K562 (cell line): Measurements from ENCODE around the gene TERT. TPM values are rescaled to one million over a fixed set of nuclear protein-coding genes. Genes with fewer than 3 reads are reported as not detected.

Experiments
- ATAC-seq: fragments of 200-7000 bp; cut with Tn5 transposase; 3 replicates; pipeline ENCODE4 v1.9.1; 2020; ENCODE audit warnings: moderate library complexity
- BruUV-seq: library from RNA; stranded (reverse); fragments of 400-500 nt; replicated peaks from 2 replicates; lab custom pipeline; 2021; lab: Mats Ljungman, UMichigan
- CTCF ChIA-PET: fragments of 300-600 bp; formaldehyde crosslinking; extraction: SDS; loops from one replicate; lab custom pipeline; 2021; ENCODE audit warnings: low intra/inter-chr PET ratio; lab: Yijun Ruan, JAX
- POLR2A ChIA-PET: fragments of 300-600, 350-650 bp; sonication (Branson Sonifier 250); formaldehyde crosslinking; extraction: SDS; loops from one replicate; lab custom pipeline; 2021; ENCODE audit warnings: antibody characterized with exemption, inconsistent platforms; lab: Yijun Ruan, JAX
- DNase-seq, 4 experiments: peaks; one replicate each; pipeline versions ENCODE4 v3.0.0 to v3.0.0-alpha.2; 2011 to 2018; ENCODE audit warnings: low spot score in 3 of 4, mixed read lengths in 3 of 4; ENCODE audit errors: extremely low read depth in 1 of 4
- FAIRE-seq: peaks from 2 replicates; lab custom pipeline; 2011; peaks lifted over from hg19 to GRCh38; lab: Jason Lieb, UNC
- H2AFZ ChIP-seq: 2 replicates; pipeline ENCODE4 v1.6.0; 2011; ENCODE audit warnings: low read depth, low read length, control low read depth, inconsistent platforms
- H3K27ac ChIP-seq: fragments of 200-600 bp; 3 replicates; pipeline ENCODE4 v1.8.0; 2011; ENCODE audit warnings: low read depth, mild to moderate bottlenecking, control low read depth, inconsistent platforms, low read length, moderate library complexity, mixed read lengths; ENCODE audit errors: extremely low read depth
- H3K27me3 ChIP-seq, 2 experiments: fragments of 300-600 bp in 1 of 2; 2 replicates in 1 of 2; 3 replicates in 1 of 2; pipeline versions ENCODE4 v1.6.0 to v1.8.0; 2011; ENCODE audit warnings: inconsistent platforms in 2 of 2, low read length in 2 of 2, mild to moderate bottlenecking in 1 of 2, mixed read lengths in 1 of 2, moderate library complexity in 1 of 2; ENCODE audit not compliant: control insufficient read depth in 2 of 2, insufficient read depth in 2 of 2
- H3K36me3 ChIP-seq: fragments of 300-600 bp; 3 replicates; pipeline ENCODE4 v1.8.0; 2011; ENCODE audit warnings: mild to moderate bottlenecking, low read length, inconsistent platforms; ENCODE audit not compliant: control insufficient read depth, insufficient read depth
- H3K4me1 ChIP-seq, 2 experiments: fragments of 200-600 bp in 1 of 2; replicated peaks in 1 of 2; 2 replicates in 1 of 2; 3 replicates in 1 of 2; pipeline versions ENCODE4 v1.5.1 to v1.8.0; 2011; ENCODE audit warnings: inconsistent platforms in 2 of 2, low read length in 2 of 2, mild to moderate bottlenecking in 1 of 2, mixed read lengths in 1 of 2, moderate library complexity in 1 of 2; ENCODE audit not compliant: control insufficient read depth in 2 of 2, insufficient read depth in 2 of 2
- H3K4me2 ChIP-seq: 2 replicates; pipeline ENCODE4 v1.6.1; 2011; ENCODE audit warnings: low read length, control low read depth, inconsistent platforms, mixed read lengths; ENCODE audit not compliant: insufficient read depth
- H3K4me3 ChIP-seq: fragments of 200-600 bp; sonication (generic), shearing (Covaris generic); 2 replicates; pipeline ENCODE4 v1.5.1; 2016; ENCODE audit warnings: control low read depth, inconsistent platforms
- H3K79me2 ChIP-seq: fragments of 200-600 bp; 3 replicates; pipeline ENCODE4 v1.8.0; 2011; ENCODE audit warnings: low read length, inconsistent platforms; ENCODE audit not compliant: control insufficient read depth, insufficient read depth
- H3K9ac ChIP-seq, 2 experiments: 2 replicates each; pipeline versions ENCODE4 v1.6.0 to v1.6.1; 2011; ENCODE audit warnings: low read depth in 2 of 2, low read length in 2 of 2, control low read depth in 1 of 2, inconsistent platforms in 1 of 2, mild to moderate bottlenecking in 1 of 2, mixed read lengths in 1 of 2; ENCODE audit not compliant: insufficient read depth in 1 of 2
- H3K9me1 ChIP-seq: one replicate; pipeline ENCODE4 v1.6.0; 2011; ENCODE audit warnings: inconsistent platforms, mild to moderate bottlenecking, low read length, moderate library complexity; ENCODE audit not compliant: control insufficient read depth, insufficient read depth
- H3K9me3 ChIP-seq: replicated peaks from 2 replicates; pipeline ENCODE4 v1.5.1; 2011; ENCODE audit warnings: low read depth, low read length, inconsistent platforms; ENCODE audit not compliant: control insufficient read depth, insufficient read depth
- H4K20me1 ChIP-seq: replicated peaks from 2 replicates; pipeline ENCODE4 v1.6.1; 2011; ENCODE audit warnings: low read length, inconsistent platforms, mixed read lengths; ENCODE audit not compliant: control insufficient read depth, insufficient read depth
- ELK3 ChIP-seq: fragments of 450-650 bp; formaldehyde crosslinking; IDR thresholded peaks from 2 replicates; pipeline ENCODE4 v1.4.0; 2020; ENCODE audit warnings: mild to moderate bottlenecking
- MCM7 ChIP-seq, 2 experiments: fragments of 450-650 bp; IDR thresholded peaks; 2 replicates each; pipeline ENCODE4 v1.6.1; 2016 to 2018
- POU5F1 ChIP-seq: fragments of 150-350 bp; IDR thresholded peaks from 2 replicates; pipeline ENCODE4 v1.6.1; 2014; ENCODE audit warnings: borderline replicate concordance, low read length, low read depth, mild to moderate bottlenecking; ENCODE audit not compliant: partially characterized antibody
- SMARCE1 ChIP-seq: fragments of 450-650 bp; IDR thresholded peaks from 2 replicates; pipeline ENCODE4 v1.7.1; 2016; ENCODE audit warnings: mild to moderate bottlenecking
- XRCC3 ChIP-seq: fragments of 450-650 bp; IDR thresholded peaks from 2 replicates; pipeline ENCODE4 v1.6.1; 2017; ENCODE audit warnings: mild to moderate bottlenecking, moderate library complexity
- ZNF197 ChIP-seq: fragments of 200-800 bp; sonication (Bioruptor generic); IDR thresholded peaks from 2 replicates; pipeline ENCODE4 v1.6.1; 2016; ENCODE audit warnings: low read depth, missing genetic modification characterization, missing compliant biosample characterization
- ZNF324 ChIP-seq: fragments of 250-450 bp; sonication (Bioruptor Pico); IDR thresholded peaks from 2 replicates; pipeline ENCODE4 v1.4.0; 2020; ENCODE audit warnings: mild to moderate bottlenecking
- WGBS: fragments of 100-300 bp; shearing (Covaris generic); methylation state at CpG from one replicate; pipeline ENCODE4 v1.1.6; 2016; ENCODE audit warnings: low coverage, mixed read lengths; ENCODE audit not compliant: insufficient coverage; ENCODE audit errors: missing lambda C conversion rate; 5-methylcytosine and 5-hydroxymethylcytosine counted together
- in situ Hi-C: fragments of 300-500 bp; cut with MboI; formaldehyde crosslinking; loops from 4 replicates; pipeline ENCODE4 v1.15.0; 2018; ENCODE audit warnings: inconsistent platforms, mixed read lengths
- intact Hi-C: fragments of 100-400 bp; cut with micrococcal nuclease; formaldehyde crosslinking; loops from 2 replicates; pipeline ENCODE4 v1.14.2; 2022
- polyA plus RNA-seq, 8 experiments: library from polyadenylated mRNA; depleted of rRNA in 4 of 8; stranded (reverse) in 5 of 8; unstranded in 3 of 8; fragments of >200 nt; fragmentation: Nextera tagmentation in 2 of 8; fragmentation: Illumina TruSeq in 1 of 8; extraction: Ambion mirVana in 2 of 8; extraction: Trizol in 1 of 8; gene quantifications; 2 replicates each; pipeline versions ENCODE4 v1.2.1 to v1.2.3, GENCODE V29; 2011 to 2014; ENCODE audit warnings: inconsistent platforms in 1 of 8, missing spikeins in 1 of 8
- total RNA-seq, 7 experiments: library from RNA; depleted of rRNA in 6 of 7; stranded (reverse); fragments of >200 nt in 6 of 7; fragmentation: Illumina TruSeq in 2 of 7; extraction: Trizol in 2 of 7; gene quantifications; 2 replicates each; pipeline versions ENCODE4 v1.2.1 to v1.2.3, GENCODE V29; 2011 to 2021; ENCODE audit warnings: low replicate concordance in 1 of 7

Gene TERT
- total and polyA plus RNA-seq, 9 of the 15 experiments (the other 6 are each of a cell fraction or from before 2014, with no cell fraction given): 0.08 to 4.5 (median 0.98) TPM; not detected in 1

- no peaks in the 10 kb centered on the region for H3K9me3 ChIP-seq
- no peak for FAIRE-seq
- no TSS peak for BruUV-seq
- no peak overlapping the region for H2AFZ ChIP-seq
- H4K20me1 ChIP-seq: peaks cover 40% of the 10 kb centered on the region
- H3K27me3 ChIP-seq: peaks cover 2 to 65% of the 10 kb centered on the region in 2 experiments
- no peaks in the 10 kb centered on the region for H3K36me3 ChIP-seq
- no peak for ATAC-seq
- POLR2A ChIA-PET: no interaction called here
- no peak overlapping the region for H3K4me2 ChIP-seq
- H3K79me2 ChIP-seq: no peaks in the 10 kb centered on the region
- no peaks in the 10 kb centered on the region for H3K9me1 ChIP-seq
- WGBS: 19% methylated on average over 7 of the region's 9 CpGs
- CTCF ChIA-PET: no interaction called here
- H3K4me1 ChIP-seq: peaks cover 0 to 29% of the 10 kb centered on the region in 2 experiments; a peak in 1 of 5 replicates
- DNase-seq: no peak
- TF ChIP-seq XRCC3: no peak
- no peak for TF ChIP-seq ZNF324 (CRISPR knock-in tag)
- no peak for TF ChIP-seq ELK3 (CRISPR knock-in tag)
- TF ChIP-seq ZNF197 (CRISPR knock-in tag): no peak
- no peak for TF ChIP-seq MCM7 (IDR thresholded peaks at IDR 0.05)
- no peak for TF ChIP-seq POU5F1
- TF ChIP-seq SMARCE1: no peak
- no peak overlapping the region for H3K9ac ChIP-seq
- no peak overlapping the region for H3K4me3 ChIP-seq
- in situ Hi-C loops: no loop called here
- intact Hi-C loops: no loop called here
- H3K27ac ChIP-seq: no peak overlapping the region
These were observed 42.2 kb downstream of the TERT start for GRCh38 chr5:1252681-1253080.
